HepG2 (cell line): Measurements from ENCODE around the gene PPP1R16B. TPM values are rescaled to one million over a fixed set of nuclear protein-coding genes. Genes with fewer than 3 reads are reported as not detected.

Experiments used
- ATAC-seq: fragments of 200-7000 bp; cut with Tn5 transposase; 3 replicates; pipeline ENCODE4 v1.9.1; 2020; ENCODE audit warnings: mild to moderate bottlenecking, moderate library complexity
- BruUV-seq: library from RNA; stranded (reverse); fragments of 400-500 nt; replicated peaks from 2 replicates; lab custom pipeline; 2021; lab: Mats Ljungman, UMichigan
- CTCF ChIA-PET: fragments of 300-600 bp; formaldehyde crosslinking; extraction: SDS; loops from one replicate; lab custom pipeline; 2021; ENCODE audit warnings: low total read pairs, inconsistent platforms, low intra/inter-chr PET ratio; lab: Yijun Ruan, JAX
- POLR2A ChIA-PET: fragments of 350-600 bp; sonication (Branson Sonifier 250); formaldehyde crosslinking; loops from one replicate; lab custom pipeline; 2020; ENCODE audit warnings: antibody characterized with exemption, inconsistent platforms; lab: Yijun Ruan, JAX
- DNase-seq: peaks from one replicate; pipeline ENCODE4 v3.0.0-alpha.2; 2015; ENCODE audit warnings: low spot score
- FAIRE-seq: peaks from 3 replicates; lab custom pipeline; 2011; peaks lifted over from hg19 to GRCh38; lab: Jason Lieb, UNC
- H2AFZ ChIP-seq: one replicate; pipeline ENCODE4 v1.6.1; 2011; ENCODE audit warnings: low read length, inconsistent platforms
- H3K27ac ChIP-seq: fragments of 300-600 bp; 3 replicates; pipeline ENCODE4 v1.8.0; 2011; ENCODE audit warnings: mixed run types, mild to moderate bottlenecking, mixed read lengths, low read length, inconsistent platforms; ENCODE audit not compliant: insufficient read depth; ENCODE audit errors: extremely low read length
- H3K27me3 ChIP-seq, 2 experiments: fragments of 200-600 bp in 1 of 2; 2 replicates in 1 of 2; 3 replicates in 1 of 2; pipeline versions ENCODE4 v1.6.0 to v1.8.0; 2011; ENCODE audit warnings: low read length in 2 of 2, mild to moderate bottlenecking in 2 of 2, moderate library complexity in 2 of 2, inconsistent platforms in 1 of 2; ENCODE audit not compliant: insufficient read depth in 2 of 2, control insufficient read depth in 1 of 2
- H3K36me3 ChIP-seq, 2 experiments: fragments of 200-600 bp in 1 of 2; replicated peaks in 1 of 2; 2 replicates in 1 of 2; 3 replicates in 1 of 2; pipeline versions ENCODE4 v1.5.1 to v1.8.0; 2011; ENCODE audit warnings: low read length in 2 of 2, inconsistent platforms in 1 of 2; ENCODE audit not compliant: insufficient read depth in 2 of 2, control insufficient read depth in 1 of 2
- H3K4me1 ChIP-seq: 2 replicates; pipeline ENCODE4 v1.5.1; 2012; ENCODE audit warnings: low read length, inconsistent platforms; ENCODE audit not compliant: insufficient read depth
- H3K4me2 ChIP-seq: 2 replicates; pipeline ENCODE4 v1.6.0; 2011; ENCODE audit warnings: low read depth, low read length, inconsistent platforms
- H3K4me3 ChIP-seq, 3 experiments: fragments of 200-600 bp in 1 of 3; sonication (generic), shearing (Covaris generic) in 1 of 3; replicated peaks in 1 of 3; 2 replicates each; pipeline ENCODE4 v1.5.1; 2011 to 2016; ENCODE audit warnings: low read length in 3 of 3, inconsistent platforms in 2 of 3, low read depth in 2 of 3, mild to moderate bottlenecking in 2 of 3, control low read depth in 1 of 3, mixed read lengths in 1 of 3; ENCODE audit not compliant: insufficient read depth in 1 of 3
- H3K79me2 ChIP-seq: one replicate; pipeline ENCODE4 v1.6.1; 2011; ENCODE audit warnings: low read length, inconsistent platforms; ENCODE audit not compliant: insufficient read depth
- H3K9ac ChIP-seq: 2 replicates; pipeline ENCODE4 v1.6.0; 2011; ENCODE audit warnings: mild to moderate bottlenecking, low read depth, low read length, inconsistent platforms; ENCODE audit not compliant: insufficient read depth
- H3K9me3 ChIP-seq: 2 replicates; pipeline ENCODE4 v1.5.1; 2012; ENCODE audit warnings: mild to moderate bottlenecking, low read length
- H4K20me1 ChIP-seq: 2 replicates; pipeline ENCODE4 v1.6.0; 2011; ENCODE audit warnings: inconsistent platforms, mild to moderate bottlenecking, low read length, moderate library complexity; ENCODE audit not compliant: insufficient read depth
- BCL3 ChIP-seq: sonication (generic); formaldehyde crosslinking; IDR thresholded peaks from 2 replicates; pipeline ENCODE4 v1.5.1; 2020; ENCODE audit warnings: mild to moderate bottlenecking, missing genetic modification reagents, moderate library complexity
- FUBP1 ChIP-seq: sonication (generic); formaldehyde crosslinking; IDR thresholded peaks from 2 replicates; pipeline ENCODE4 v1.5.1; 2020; ENCODE audit warnings: missing genetic modification reagents, mild to moderate bottlenecking, borderline replicate concordance
- KMT2A ChIP-seq: sonication (generic); formaldehyde crosslinking; IDR thresholded peaks from 2 replicates; pipeline ENCODE4 v1.4.0; 2020; ENCODE audit warnings: missing genetic modification reagents
- MTA1 ChIP-seq: sonication (generic); formaldehyde crosslinking; IDR thresholded peaks from 2 replicates; pipeline ENCODE4 v1.4.0; 2020; ENCODE audit warnings: missing genetic modification reagents, mild to moderate bottlenecking, borderline replicate concordance
- MYC ChIP-seq: sonication (generic); formaldehyde crosslinking; IDR thresholded peaks from 2 replicates; pipeline ENCODE4 v1.9.0; 2021; ENCODE audit warnings: missing genetic modification reagents, borderline replicate concordance
- SRY ChIP-seq: sonication (generic); formaldehyde crosslinking; IDR thresholded peaks from 2 replicates; pipeline ENCODE4 v1.8.0; 2022; ENCODE audit warnings: mild to moderate bottlenecking, missing genetic modification reagents
- TEAD3 ChIP-seq: optimal IDR thresholded peaks from 2 replicates; pipeline ENCODE3; 2016; ENCODE audit warnings: borderline replicate concordance
- ZBTB7A ChIP-seq: sonication (generic); formaldehyde crosslinking; IDR thresholded peaks from 2 replicates; pipeline ENCODE4 v1.8.0; 2022; ENCODE audit warnings: mild to moderate bottlenecking, missing genetic modification reagents
- ZNF121 ChIP-seq: sonication (generic); formaldehyde crosslinking; IDR thresholded peaks from 2 replicates; pipeline ENCODE4 v1.5.0; 2020; ENCODE audit warnings: mild to moderate bottlenecking, missing genetic modification reagents
- ZNF263 ChIP-seq: sonication (generic); formaldehyde crosslinking; IDR thresholded peaks from 2 replicates; pipeline ENCODE4 v1.4.0; 2020; ENCODE audit warnings: missing genetic modification reagents
- ZNF572 ChIP-seq: sonication (generic); formaldehyde crosslinking; IDR thresholded peaks from 2 replicates; pipeline ENCODE4 v1.5.1; 2020; ENCODE audit warnings: mild to moderate bottlenecking, missing genetic modification reagents
- ZNF614 ChIP-seq: IDR thresholded peaks from 2 replicates; pipeline ENCODE4 v1.6.1; 2018; ENCODE audit warnings: missing biosample characterization, missing genetic modification reagents, inconsistent platforms, borderline replicate concordance
- ZSCAN9 ChIP-seq: IDR thresholded peaks from 2 replicates; pipeline ENCODE4 v1.6.1; 2016; ENCODE audit warnings: borderline replicate concordance
- WGBS: methylation state at CpG from one replicate; pipeline ENCODE4 v1.1.6; 2017; ENCODE audit warnings: low lambda C conversion rate; 5-methylcytosine and 5-hydroxymethylcytosine counted together
- in situ Hi-C: cut with HindIII; loops from 2 replicates; pipeline ENCODE4 v1.10.0; 2017; ENCODE audit warnings: low pct_unique_long_range_greater_than_20kb; ENCODE audit not compliant: extremely low pct_ligation_motif_present
- intact Hi-C: fragments of 100-400 bp; cut with micrococcal nuclease; formaldehyde crosslinking; loops from one replicate; pipeline ENCODE4 v1.10.0; 2022; ENCODE audit not compliant: unreplicated experiment
- polyA plus RNA-seq, 8 experiments: library from polyadenylated mRNA; depleted of rRNA in 3 of 8; stranded (reverse) in 7 of 8; unstranded in 1 of 8; fragments of >200 nt; fragmentation: Illumina TruSeq in 4 of 8; extraction: Trizol in 4 of 8; gene quantifications; 2 replicates each; pipeline versions ENCODE4 v1.2.1 to v1.2.3, GENCODE V29; 2011 to 2016; ENCODE audit warnings: low read depth in 4 of 8, missing spikeins in 1 of 8, mixed read lengths in 1 of 8; ENCODE audit not compliant: insufficient read depth in 1 of 8
- total RNA-seq, 5 experiments: library from RNA; depleted of rRNA; stranded (reverse); fragments of >200 nt; fragmentation: Illumina TruSeq; extraction: Trizol; gene quantifications; 2 replicates each; pipeline ENCODE4 v1.2.3, GENCODE V29; 2016; ENCODE audit warnings: low read depth in 1 of 5
- TF ChIP-seq, protein P1 (sequence below): sonication (generic); formaldehyde crosslinking; IDR thresholded peaks from 2 replicates; pipeline ENCODE4 v1.5.0; 2020; ENCODE audit warnings: missing genetic modification reagents, mild to moderate bottlenecking, borderline replicate concordance
- TF ChIP-seq, protein P2 (sequence below): sonication (generic); formaldehyde crosslinking; IDR thresholded peaks from 2 replicates; pipeline ENCODE4 v1.8.1; 2023; ENCODE audit warnings: mild to moderate bottlenecking, missing genetic modification reagents
- TF ChIP-seq, protein P3 (sequence below): sonication (generic); formaldehyde crosslinking; IDR thresholded peaks from 2 replicates; pipeline ENCODE4 v1.5.1; 2020; ENCODE audit warnings: mild to moderate bottlenecking, moderate library complexity, missing genetic modification reagents

Gene PPP1R16B
- total and polyA plus RNA-seq, 2 of the 13 experiments (the other 11 are each of a cell fraction or from before 2014, with no cell fraction given): 0.02 to 0.11 TPM

DNA sequence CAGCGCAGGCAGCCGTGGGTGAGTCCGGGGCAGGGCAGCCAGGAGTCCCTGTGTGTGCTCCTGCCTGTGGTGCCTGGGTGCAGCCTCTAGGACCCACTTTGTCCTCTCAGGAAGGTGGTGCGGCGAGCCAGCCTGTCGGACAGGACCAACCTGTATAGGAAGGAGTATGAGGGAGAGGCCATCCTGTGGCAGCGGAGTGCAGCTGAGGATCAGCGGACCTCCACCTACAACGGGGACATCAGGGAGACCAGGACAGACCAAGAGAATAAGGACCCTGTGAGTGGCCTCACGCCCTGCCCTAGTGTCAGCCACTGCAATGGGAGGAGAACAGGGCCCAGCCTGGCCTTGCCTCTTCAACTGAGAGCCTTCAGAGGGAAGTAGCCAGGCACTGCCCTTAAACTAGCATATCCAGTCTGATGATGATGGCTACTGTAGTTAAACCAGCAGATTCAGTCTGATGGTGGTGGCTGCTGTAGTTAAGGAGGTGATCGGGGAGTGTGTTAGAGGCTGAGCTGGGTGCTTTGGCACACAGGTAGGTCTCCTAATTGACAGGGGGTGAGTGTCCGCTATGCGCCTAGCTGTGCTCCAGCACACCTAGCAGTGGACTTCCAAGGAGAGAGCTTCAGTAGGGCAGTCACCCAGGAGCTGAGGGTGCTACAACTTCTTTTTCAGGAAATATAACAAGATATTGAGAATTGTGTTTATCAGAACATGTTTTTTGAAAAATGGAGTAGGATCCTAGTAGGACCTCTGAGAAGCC lies 102.6 kb downstream of the PPP1R16B start:
- in situ Hi-C loops: no loop called here
- TF ChIP-seq TEAD3: peak; percentile 17
- TF ChIP-seq BCL3: 0 out of 2 replicates have a peak, but pooled peaks have one; percentile 51
- TF ChIP-seq SRY (CRISPR knock-in tag): no peak
- TF ChIP-seq, protein P1, sequence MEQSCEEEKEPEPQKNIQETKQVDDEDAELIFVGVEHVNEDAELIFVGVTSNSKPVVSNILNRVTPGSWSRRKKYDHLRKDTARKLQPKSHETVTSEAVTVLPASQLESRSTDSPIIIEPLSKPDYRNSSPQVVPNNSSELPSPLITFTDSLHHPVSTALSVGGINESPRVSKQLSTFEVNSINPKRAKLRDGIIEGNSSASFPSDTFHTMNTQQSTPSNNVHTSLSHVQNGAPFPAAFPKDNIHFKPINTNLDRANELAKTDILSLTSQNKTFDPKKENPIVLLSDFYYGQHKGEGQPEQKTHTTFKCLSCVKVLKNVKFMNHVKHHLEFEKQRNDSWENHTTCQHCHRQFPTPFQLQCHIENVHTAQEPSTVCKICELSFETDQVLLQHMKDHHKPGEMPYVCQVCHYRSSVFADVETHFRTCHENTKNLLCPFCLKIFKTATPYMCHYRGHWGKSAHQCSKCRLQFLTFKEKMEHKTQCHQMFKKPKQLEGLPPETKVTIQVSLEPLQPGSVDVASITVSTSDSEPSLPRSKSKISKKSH (CRISPR knock-in tag): peak; percentile 72; the same call in 1 of the 2 replicates
- 0 out of 2 replicates have a peak, but pooled peaks have one; percentile 27 for TF ChIP-seq ZNF614
- TF ChIP-seq, protein P2, sequence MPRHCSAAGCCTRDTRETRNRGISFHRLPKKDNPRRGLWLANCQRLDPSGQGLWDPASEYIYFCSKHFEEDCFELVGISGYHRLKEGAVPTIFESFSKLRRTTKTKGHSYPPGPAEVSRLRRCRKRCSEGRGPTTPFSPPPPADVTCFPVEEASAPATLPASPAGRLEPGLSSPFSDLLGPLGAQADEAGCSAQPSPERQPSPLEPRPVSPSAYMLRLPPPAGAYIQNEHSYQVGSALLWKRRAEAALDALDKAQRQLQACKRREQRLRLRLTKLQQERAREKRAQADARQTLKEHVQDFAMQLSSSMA (CRISPR knock-in tag): no peak
- 0 out of 2 replicates have a peak, but pooled peaks have one; percentile 25 for TF ChIP-seq MYC
- TF ChIP-seq ZBTB7A (CRISPR knock-in tag): no peak
- TF ChIP-seq KMT2A (CRISPR knock-in tag): no peak
- no peak for TF ChIP-seq ZSCAN9
- 0 out of 2 replicates have a peak, but pooled peaks have one; percentile 37 for TF ChIP-seq MTA1 (CRISPR knock-in tag)
- TF ChIP-seq FUBP1 (CRISPR knock-in tag): peak; percentile 78; the same call in 1 of the 2 replicates
- TF ChIP-seq ZNF121 (CRISPR knock-in tag): 0 out of 2 replicates have a peak, but pooled peaks have one; percentile 41
- TF ChIP-seq ZNF572 (CRISPR knock-in tag): peak; percentile 62; the same call in 1 of the 2 replicates
- peak; percentile 45; the same call in 1 of the 2 replicates for TF ChIP-seq ZNF263 (CRISPR knock-in tag)
- TF ChIP-seq, protein P3, sequence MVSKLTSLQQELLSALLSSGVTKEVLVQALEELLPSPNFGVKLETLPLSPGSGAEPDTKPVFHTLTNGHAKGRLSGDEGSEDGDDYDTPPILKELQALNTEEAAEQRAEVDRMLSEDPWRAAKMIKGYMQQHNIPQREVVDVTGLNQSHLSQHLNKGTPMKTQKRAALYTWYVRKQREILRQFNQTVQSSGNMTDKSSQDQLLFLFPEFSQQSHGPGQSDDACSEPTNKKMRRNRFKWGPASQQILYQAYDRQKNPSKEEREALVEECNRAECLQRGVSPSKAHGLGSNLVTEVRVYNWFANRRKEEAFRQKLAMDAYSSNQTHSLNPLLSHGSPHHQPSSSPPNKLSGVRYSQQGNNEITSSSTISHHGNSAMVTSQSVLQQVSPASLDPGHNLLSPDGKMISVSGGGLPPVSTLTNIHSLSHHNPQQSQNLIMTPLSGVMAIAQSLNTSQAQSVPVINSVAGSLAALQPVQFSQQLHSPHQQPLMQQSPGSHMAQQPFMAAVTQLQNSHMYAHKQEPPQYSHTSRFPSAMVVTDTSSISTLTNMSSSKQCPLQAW (CRISPR knock-in tag): 0 out of 2 replicates have a peak, but pooled peaks have one; percentile 35

More for the DNA sequence above, 102.6 kb downstream of the PPP1R16B start:
- no peak overlapping the region for H3K27ac ChIP-seq
- intact Hi-C loops: no loop called here
- no peaks in the 10 kb centered on the region for H3K79me2 ChIP-seq
- ChIA-PET POLR2A (no interaction called here), CTCF (no interaction called here)
- DNase-seq (no peak), ATAC-seq (peak; percentile 76), FAIRE-seq (no peak)
- no TSS peak for BruUV-seq
- H3K4me1 ChIP-seq: peaks cover 37% of the 10 kb centered on the region
- no peaks in the 10 kb centered on the region for H3K36me3 ChIP-seq
- H3K9ac ChIP-seq: no peak overlapping the region
- H3K9me3 ChIP-seq: peaks cover 5% of the 10 kb centered on the region; the same call in 1 of the 2 replicates
- no peaks in the 10 kb centered on the region; a peak in 1 of 5 replicates for H3K27me3 ChIP-seq
- WGBS: 47% methylated on average over 12 of the region's 13 CpGs
- H4K20me1 ChIP-seq: no peaks in the 10 kb centered on the region
- H2AFZ ChIP-seq: peak overlapping the region; percentile 43
- H3K4me3 ChIP-seq: no peak overlapping the region
- peak overlapping the region; percentile 37 for H3K4me2 ChIP-seq
